CD4-positive, alpha-beta T cell treated with Interleukin-2 at 100 ng/mL for 4 hours (primary cell): ENCODE data around the gene HFE.
"Not testable (repeated sequence)": the region's sequence is repeated elsewhere in the genome, so short reads cannot be mapped to it uniquely, and the experiment has no call there.

Source experiments
- DNase-seq: peaks from one replicate; pipeline ENCODE4 v3.0.0-alpha.2; 2020; ENCODE audit warnings: low spot score

HFE gene

GRCh38 chr6:26087284-26088115 lies at the start of gene HFE:
Gene HFE, plus strand, starts transcription at chr6:26087429. Its CDS starts 12 bp downstream, at chr6:26087441.
- DNase-seq = peak; percentile 11

- no peak for DNase-seq
Observed at GRCh38 chr6:26041946-26042345, 45.3 kb upstream of the HFE start.

GRCh38 chr6:26043384-26044139 lies 43.7 kb upstream of the HFE start:
- peak; percentile 95 for DNase-seq

- DNase-seq = peak; percentile 31
Observed at GRCh38 chr6:26044140-26045064, 42.8 kb upstream of the HFE start.

GRCh38 chr6:26045065-26045927 lies 41.9 kb upstream of the HFE start:
- DNase-seq = peak; percentile 96

- no peak for DNase-seq
Observed at GRCh38 chr6:26045928-26046368, 41.3 kb upstream of the HFE start.

- DNase-seq = not testable (repeated sequence)
Observed at GRCh38 chr6:26047329-26047728, 39.9 kb upstream of the HFE start.

GRCh38 chr6:26048590-26048989 lies 38.6 kb upstream of the HFE start:
- DNase-seq = no peak

GRCh38 chr6:26051665-26052310 lies 35.4 kb upstream of the HFE start:
- DNase-seq = no peak

- not testable (repeated sequence) for DNase-seq
Observed at GRCh38 chr6:26052762-26053250, 34.4 kb upstream of the HFE start.

- no peak for DNase-seq
Observed at GRCh38 chr6:26053992-26054780, 33.0 kb upstream of the HFE start.

- peak; percentile 92 for DNase-seq
Observed at GRCh38 chr6:26054781-26055718, 32.2 kb upstream of the HFE start.

- peak; percentile 89 for DNase-seq
Observed at GRCh38 chr6:26055719-26056582, 31.3 kb upstream of the HFE start.

- peak; percentile 22 for DNase-seq
Observed at GRCh38 chr6:26056583-26057350, 30.5 kb upstream of the HFE start.

- no peak for DNase-seq
Observed at GRCh38 chr6:26057899-26058298, 29.3 kb upstream of the HFE start.

- DNase-seq = not testable (repeated sequence)
Observed at GRCh38 chr6:26058477-26059033, 28.7 kb upstream of the HFE start.
